SK-N-SH (cell line): ENCODE data around the gene RAB3A. TPM values are rescaled to one million over a fixed set of nuclear protein-coding genes. Genes with fewer than 3 reads are reported as not detected.

Experiments used
- CTCF ChIA-PET: fragments of 300-600, 350-600 bp; formaldehyde crosslinking; extraction: SDS; loops from one replicate; lab custom pipeline; 2021; lab: Yijun Ruan, JAX
- POLR2A ChIA-PET: fragments of 350-600 bp; sonication (Branson Sonifier 250); formaldehyde crosslinking; extraction: SDS; loops from one replicate; lab custom pipeline; 2020; ENCODE audit warnings: antibody characterized with exemption, inconsistent platforms; lab: Yijun Ruan, JAX
- DNase-seq: peaks from one replicate; pipeline ENCODE4 v3.0.0; 2012
- H2AFZ ChIP-seq: fragments of 200-600 bp; sonication (generic); 2 replicates; pipeline ENCODE4 v1.8.1; 2016; ENCODE audit warnings: antibody characterized with exemption, mild to moderate bottlenecking, low read depth
- H3F3A ChIP-seq: fragments of 200-600 bp; sonication (generic); replicated peaks from 2 replicates; pipeline ENCODE3; 2016; ENCODE audit warnings: antibody characterized with exemption, mild to moderate bottlenecking; ENCODE audit not compliant: insufficient read depth
- H3K27ac ChIP-seq, 2 experiments: fragments of 200-500 bp in 1 of 2; fragments of 200-600 bp in 1 of 2; sonication (Bioruptor generic) in 1 of 2; sonication (generic), shearing (Covaris generic) in 1 of 2; 2 replicates each; pipeline versions ENCODE4 v1.5.1 to v1.6.1; 2014 to 2016; ENCODE audit warnings: low read depth in 2 of 2, inconsistent platforms in 1 of 2, low read length in 1 of 2, mild to moderate bottlenecking in 1 of 2, mixed read lengths in 1 of 2
- H3K27me3 ChIP-seq: fragments of 200-600 bp; sonication (generic), shearing (Covaris generic); 2 replicates; pipeline ENCODE4 v1.6.1; 2016; ENCODE audit warnings: mixed run types; ENCODE audit not compliant: insufficient read depth
- H3K36me3 ChIP-seq, 2 experiments: fragments of 200-500 bp in 1 of 2; fragments of 200-600 bp in 1 of 2; sonication (Bioruptor generic) in 1 of 2; sonication (generic) in 1 of 2; replicated peaks in 1 of 2; 2 replicates each; pipeline versions ENCODE3 to v1.5.1; 2014 to 2016; ENCODE audit warnings: low read length in 1 of 2, mild to moderate bottlenecking in 1 of 2; ENCODE audit not compliant: insufficient read depth in 2 of 2, control insufficient read depth in 1 of 2
- H3K4me1 ChIP-seq, 2 experiments: fragments of 200-500 bp in 1 of 2; fragments of 200-600 bp in 1 of 2; sonication (Bioruptor generic) in 1 of 2; sonication (generic), shearing (Covaris generic) in 1 of 2; 2 replicates each; pipeline versions ENCODE4 v1.5.1 to v1.6.1; 2014 to 2016; ENCODE audit warnings: low read depth in 1 of 2, low read length in 1 of 2, mixed run types in 1 of 2; ENCODE audit not compliant: insufficient read depth in 2 of 2, control insufficient read depth in 1 of 2
- H3K4me2 ChIP-seq: fragments of 200-600 bp; sonication (generic), shearing (Covaris generic); 2 replicates; pipeline ENCODE4 v1.6.1; 2017; ENCODE audit warnings: mixed run types
- H3K4me3 ChIP-seq, 2 experiments: fragments of 200-500 bp in 1 of 2; fragments of 200-600 bp in 1 of 2; sonication (Bioruptor generic) in 1 of 2; sonication (generic), shearing (Covaris generic) in 1 of 2; 2 replicates each; pipeline versions ENCODE4 v1.5.1 to v1.8.1; 2014 to 2016; ENCODE audit warnings: low read depth in 2 of 2, inconsistent platforms in 1 of 2, low read length in 1 of 2, mild to moderate bottlenecking in 1 of 2, mixed read lengths in 1 of 2, moderate library complexity in 1 of 2
- H3K79me2 ChIP-seq: fragments of 200-600 bp; sonication (generic); 2 replicates; pipeline ENCODE4 v1.8.1; 2017; ENCODE audit warnings: mild to moderate bottlenecking; ENCODE audit not compliant: insufficient read depth
- H3K9ac ChIP-seq: fragments of 200-600 bp; sonication (generic); 2 replicates; pipeline ENCODE4 v1.6.1; 2017; ENCODE audit warnings: mixed run types
- H3K9me2 ChIP-seq: fragments of 200-600 bp; sonication (generic); 2 replicates; pipeline ENCODE4 v1.6.1; 2017; ENCODE audit warnings: mixed run types
- H3K9me3 ChIP-seq: fragments of 200-600 bp; sonication (generic); 2 replicates; pipeline ENCODE4 v1.6.1; 2017; ENCODE audit warnings: mixed run types, mild to moderate bottlenecking, moderate library complexity
- H4K20me1 ChIP-seq: fragments of 200-600 bp; sonication (generic); 2 replicates; pipeline ENCODE4 v1.6.1; 2017; ENCODE audit warnings: mild to moderate bottlenecking, mixed run types; ENCODE audit not compliant: insufficient read depth
- CHD2 ChIP-seq: fragments of 150-350 bp; IDR thresholded peaks from 2 replicates; pipeline ENCODE4 v1.6.1; 2018; ENCODE audit warnings: low read length; ENCODE audit not compliant: partially characterized antibody
- EZH2phosphoT487 ChIP-seq: fragments of 200-600 bp; sonication (generic); IDR thresholded peaks from 2 replicates; pipeline ENCODE4 v1.6.1; 2017; ENCODE audit warnings: low read depth, mixed run types, mild to moderate bottlenecking, antibody characterized with exemption, moderate library complexity, borderline replicate concordance
- FOXJ3 ChIP-seq: sonication (generic); formaldehyde crosslinking; IDR thresholded peaks from 2 replicates; pipeline ENCODE4 v1.5.1; 2020; ENCODE audit warnings: mild to moderate bottlenecking, missing genetic modification reagents
- FOXM1 ChIP-seq: IDR thresholded peaks from 2 replicates; pipeline ENCODE4 v1.4.0; 2012; ENCODE audit warnings: low read depth, mild to moderate bottlenecking
- GABPA ChIP-seq: IDR thresholded peaks from 2 replicates; pipeline ENCODE4 v1.4.0; 2012; ENCODE audit warnings: low read depth, mild to moderate bottlenecking
- MXI1 ChIP-seq: IDR thresholded peaks from 2 replicates; pipeline ENCODE4 v1.6.1; 2012; ENCODE audit warnings: mild to moderate bottlenecking, low read depth, low read length, improper control_type of control experiment
- NFIC ChIP-seq: IDR thresholded peaks from 2 replicates; pipeline ENCODE4 v1.4.0; 2012; ENCODE audit warnings: borderline replicate concordance
- NRF1 ChIP-seq: IDR thresholded peaks from 2 replicates; pipeline ENCODE4 v1.6.1; 2012; ENCODE audit warnings: low read depth, mild to moderate bottlenecking, low read length
- RAD21 ChIP-seq: IDR thresholded peaks from 2 replicates; pipeline ENCODE4 v1.6.1; 2012; ENCODE audit warnings: mild to moderate bottlenecking, low read length
- RCOR1 ChIP-seq: fragments of 150-350 bp; IDR thresholded peaks from 2 replicates; pipeline ENCODE4 v1.6.1; 2017; ENCODE audit warnings: antibody characterized with exemption, low read length
- RFX5 ChIP-seq: IDR thresholded peaks from 2 replicates; pipeline ENCODE4 v1.6.1; 2012; ENCODE audit warnings: mild to moderate bottlenecking, improper control_type of control experiment, low read length
- RXRA ChIP-seq: IDR thresholded peaks from 2 replicates; pipeline ENCODE4 v1.4.0; 2012; ENCODE audit warnings: low read depth, mild to moderate bottlenecking, borderline replicate concordance
- SIN3A ChIP-seq: IDR thresholded peaks from 2 replicates; pipeline ENCODE4 v1.6.1; 2012; ENCODE audit warnings: low read depth, mild to moderate bottlenecking, low read length, moderate library complexity, borderline replicate concordance
- TAF1 ChIP-seq: IDR thresholded peaks from 2 replicates; pipeline ENCODE4 v1.6.1; 2012; ENCODE audit warnings: low read depth, mild to moderate bottlenecking, low read length, moderate library complexity, borderline replicate concordance
- TCF12 ChIP-seq: IDR thresholded peaks from 2 replicates; pipeline ENCODE4 v1.4.0; 2012
- YY1 ChIP-seq: IDR thresholded peaks from 2 replicates; pipeline ENCODE4 v1.4.0; 2012; ENCODE audit warnings: low read depth, mild to moderate bottlenecking
- WGBS: methylation state at CpG from one replicate; pipeline ENCODE4 v1.1.6; 2017; ENCODE audit warnings: low lambda C conversion rate; 5-methylcytosine and 5-hydroxymethylcytosine counted together
- polyA plus RNA-seq, 3 experiments: library from polyadenylated mRNA; depleted of rRNA; stranded (reverse); fragments of >200 nt; gene quantifications; 2 replicates each; pipeline ENCODE4 v1.2.3, GENCODE V29; 2012
- TF ChIP-seq, protein P1 (sequence below): IDR thresholded peaks from 2 replicates; pipeline ENCODE4; 2012
- TF ChIP-seq, protein P2 (sequence below): fragments of 150-350 bp; IDR thresholded peaks from 2 replicates; pipeline ENCODE4 v1.6.1; 2017; ENCODE audit warnings: antibody characterized with exemption, low read length, low read depth, borderline replicate concordance
- TF ChIP-seq, protein P3 (sequence below): IDR thresholded peaks from 2 replicates; pipeline ENCODE4 v1.6.1; 2012; ENCODE audit warnings: mild to moderate bottlenecking, low read depth, low read length, moderate library complexity

Gene RAB3A
- polyA plus RNA-seq, 1 of the 3 experiments (the other 2 are of a cell fraction), result 9.7 TPM

DNA sequence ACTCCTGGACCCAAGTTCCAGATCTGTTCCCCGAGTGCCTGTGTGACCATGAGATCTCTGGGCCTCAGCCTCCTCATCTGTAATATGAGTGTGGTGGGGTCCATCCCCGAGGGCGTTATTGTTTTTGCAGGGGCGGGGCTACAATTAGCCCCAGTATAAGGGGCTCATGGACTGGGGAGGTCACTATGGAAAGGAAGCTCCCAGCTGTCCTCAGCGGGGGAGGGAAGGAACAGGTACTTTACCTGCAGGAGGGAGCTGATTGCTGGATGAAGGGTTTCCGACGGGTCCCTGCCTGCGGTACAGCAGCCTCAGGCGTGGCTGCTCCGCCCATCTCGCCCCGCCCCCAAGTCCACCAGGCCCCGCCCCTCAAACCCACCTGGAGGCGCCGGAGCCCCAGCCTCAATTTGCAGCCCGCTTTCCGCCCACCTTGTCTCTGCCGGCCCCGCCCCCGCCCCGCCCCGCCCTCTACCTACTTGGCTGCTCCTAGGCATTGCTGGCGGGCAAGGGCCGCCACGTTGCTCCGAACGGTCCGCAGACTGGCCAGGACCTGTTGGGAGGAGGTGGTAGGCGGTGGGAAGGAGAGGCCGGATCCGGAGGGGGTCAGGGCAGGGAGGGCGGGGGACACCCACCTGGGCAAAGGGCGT, 16.9 kb upstream of the RAB3A start:
- H3F3A ChIP-seq, result no peaks in the 10 kb centered on the region
- no peaks in the 10 kb centered on the region for H3K9me3 ChIP-seq
- H3K9ac ChIP-seq, result no peak overlapping the region
- TF ChIP-seq FOXM1, result no peak
- TF ChIP-seq MXI1, result no peak
- TF ChIP-seq, protein P1, sequence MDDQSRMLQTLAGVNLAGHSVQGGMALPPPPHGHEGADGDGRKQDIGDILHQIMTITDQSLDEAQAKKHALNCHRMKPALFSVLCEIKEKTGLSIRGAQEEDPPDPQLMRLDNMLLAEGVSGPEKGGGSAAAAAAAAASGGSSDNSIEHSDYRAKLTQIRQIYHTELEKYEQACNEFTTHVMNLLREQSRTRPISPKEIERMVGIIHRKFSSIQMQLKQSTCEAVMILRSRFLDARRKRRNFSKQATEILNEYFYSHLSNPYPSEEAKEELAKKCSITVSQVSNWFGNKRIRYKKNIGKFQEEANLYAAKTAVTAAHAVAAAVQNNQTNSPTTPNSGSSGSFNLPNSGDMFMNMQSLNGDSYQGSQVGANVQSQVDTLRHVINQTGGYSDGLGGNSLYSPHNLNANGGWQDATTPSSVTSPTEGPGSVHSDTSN, result no peak
- TF ChIP-seq EZH2phosphoT487, result no peak
- TF ChIP-seq NRF1, result no peak
- no peak for TF ChIP-seq TCF12
- no peak for TF ChIP-seq GABPA
- no peak for TF ChIP-seq RCOR1
- TF ChIP-seq CHD2, result no peak
- TF ChIP-seq, protein P2, sequence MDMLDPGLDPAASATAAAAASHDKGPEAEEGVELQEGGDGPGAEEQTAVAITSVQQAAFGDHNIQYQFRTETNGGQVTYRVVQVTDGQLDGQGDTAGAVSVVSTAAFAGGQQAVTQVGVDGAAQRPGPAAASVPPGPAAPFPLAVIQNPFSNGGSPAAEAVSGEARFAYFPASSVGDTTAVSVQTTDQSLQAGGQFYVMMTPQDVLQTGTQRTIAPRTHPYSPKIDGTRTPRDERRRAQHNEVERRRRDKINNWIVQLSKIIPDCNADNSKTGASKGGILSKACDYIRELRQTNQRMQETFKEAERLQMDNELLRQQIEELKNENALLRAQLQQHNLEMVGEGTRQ, result no peak
- TF ChIP-seq NFIC, result no peak
- no peak for TF ChIP-seq RAD21
- no peak for TF ChIP-seq TAF1
- no peak for TF ChIP-seq FOXJ3 (CRISPR knock-in tag)
- H3K27me3 ChIP-seq, result no peaks in the 10 kb centered on the region
- H2AFZ ChIP-seq, result no peak overlapping the region
- peaks cover 0 to 15% of the 10 kb centered on the region in 2 experiments; a peak in 1 of 4 replicates for H3K4me1 ChIP-seq
- 19% methylated on average over 23 of the region's 33 CpGs for WGBS
- CTCF ChIA-PET, result interaction anchor here (0.8 to 9.4 kb wide), 8 partner anchors 12 to 107 kb away, joined by 3 to 81 read pairs (median 5); a partner anchor contains a TSS
- H3K9me2 ChIP-seq, result no peaks in the 10 kb centered on the region
- no peaks in the 10 kb centered on the region for H4K20me1 ChIP-seq
- no peak overlapping the region for H3K27ac ChIP-seq
- H3K79me2 ChIP-seq, result no peaks in the 10 kb centered on the region
- no peak overlapping the region for H3K4me3 ChIP-seq
- H3K36me3 ChIP-seq, result no peaks in the 10 kb centered on the region
- POLR2A ChIA-PET, result no interaction called here
- no peak for DNase-seq
- H3K4me2 ChIP-seq, result no peak overlapping the region

DNA sequence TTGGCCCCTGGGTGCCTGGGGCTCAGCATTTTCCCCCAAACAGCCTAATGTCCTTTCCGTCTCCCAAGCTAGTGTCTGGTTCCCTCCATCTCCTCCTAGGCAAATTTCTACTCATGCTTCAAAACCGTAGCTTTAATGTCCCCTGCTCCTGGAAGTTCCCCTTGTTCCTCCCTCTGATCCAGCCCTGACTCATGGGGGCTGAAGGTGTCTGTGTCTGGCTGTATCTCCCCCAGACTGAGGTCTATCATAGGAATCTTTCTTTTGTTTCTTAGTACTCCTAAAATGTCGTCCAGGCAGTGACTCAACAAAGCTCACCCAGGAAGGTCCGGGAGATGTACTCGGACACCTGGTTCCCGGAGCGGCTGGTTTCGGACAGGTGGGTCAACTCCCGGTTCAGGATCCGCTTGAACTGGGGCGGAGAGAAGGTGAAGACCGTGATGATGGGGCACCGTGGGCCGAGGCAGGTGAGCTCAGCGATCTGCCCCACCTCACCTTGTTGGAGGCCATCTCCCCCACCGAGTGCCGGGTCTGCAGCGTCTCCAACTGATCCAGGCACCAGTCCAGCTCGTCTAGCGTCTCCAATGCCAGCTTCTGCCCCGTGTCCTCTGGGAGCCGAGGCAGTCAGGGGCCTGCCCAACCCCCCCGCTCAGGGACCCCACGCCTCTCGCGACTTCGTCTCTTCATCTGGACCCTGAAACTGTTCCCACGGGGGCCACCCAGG, 16.2 kb upstream of the RAB3A start:
- Histone ChIP-seq H3K36me3 (no peaks in the 10 kb centered on the region), H3K27me3 (no peaks in the 10 kb centered on the region), H3K79me2 (no peaks in the 10 kb centered on the region), H3K27ac (no peak overlapping the region), H3K4me1 (peaks cover 0 to 8% of the 10 kb centered on the region in 2 experiments; a peak in 1 of 4 replicates), H4K20me1 (no peaks in the 10 kb centered on the region), H3F3A (no peaks in the 10 kb centered on the region), H3K4me2 (no peak overlapping the region), H3K9me3 (no peaks in the 10 kb centered on the region), H3K9me2 (no peaks in the 10 kb centered on the region), H2AFZ (no peak overlapping the region), H3K9ac (no peak overlapping the region), H3K4me3 (no peak overlapping the region)
- 64% methylated on average over 20 of the region's 28 CpGs for WGBS
- TF ChIP-seq RFX5 (no peak), EZH2phosphoT487 (no peak), SIN3A (no peak), RXRA (no peak), MXI1 (no peak), TAF1 (no peak), RAD21 (no peak), NRF1 (no peak), FOXM1 (no peak), YY1 (no peak), CHD2 (no peak)
- TF ChIP-seq, protein P3, sequence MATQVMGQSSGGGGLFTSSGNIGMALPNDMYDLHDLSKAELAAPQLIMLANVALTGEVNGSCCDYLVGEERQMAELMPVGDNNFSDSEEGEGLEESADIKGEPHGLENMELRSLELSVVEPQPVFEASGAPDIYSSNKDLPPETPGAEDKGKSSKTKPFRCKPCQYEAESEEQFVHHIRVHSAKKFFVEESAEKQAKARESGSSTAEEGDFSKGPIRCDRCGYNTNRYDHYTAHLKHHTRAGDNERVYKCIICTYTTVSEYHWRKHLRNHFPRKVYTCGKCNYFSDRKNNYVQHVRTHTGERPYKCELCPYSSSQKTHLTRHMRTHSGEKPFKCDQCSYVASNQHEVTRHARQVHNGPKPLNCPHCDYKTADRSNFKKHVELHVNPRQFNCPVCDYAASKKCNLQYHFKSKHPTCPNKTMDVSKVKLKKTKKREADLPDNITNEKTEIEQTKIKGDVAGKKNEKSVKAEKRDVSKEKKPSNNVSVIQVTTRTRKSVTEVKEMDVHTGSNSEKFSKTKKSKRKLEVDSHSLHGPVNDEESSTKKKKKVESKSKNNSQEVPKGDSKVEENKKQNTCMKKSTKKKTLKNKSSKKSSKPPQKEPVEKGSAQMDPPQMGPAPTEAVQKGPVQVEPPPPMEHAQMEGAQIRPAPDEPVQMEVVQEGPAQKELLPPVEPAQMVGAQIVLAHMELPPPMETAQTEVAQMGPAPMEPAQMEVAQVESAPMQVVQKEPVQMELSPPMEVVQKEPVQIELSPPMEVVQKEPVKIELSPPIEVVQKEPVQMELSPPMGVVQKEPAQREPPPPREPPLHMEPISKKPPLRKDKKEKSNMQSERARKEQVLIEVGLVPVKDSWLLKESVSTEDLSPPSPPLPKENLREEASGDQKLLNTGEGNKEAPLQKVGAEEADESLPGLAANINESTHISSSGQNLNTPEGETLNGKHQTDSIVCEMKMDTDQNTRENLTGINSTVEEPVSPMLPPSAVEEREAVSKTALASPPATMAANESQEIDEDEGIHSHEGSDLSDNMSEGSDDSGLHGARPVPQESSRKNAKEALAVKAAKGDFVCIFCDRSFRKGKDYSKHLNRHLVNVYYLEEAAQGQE, result no peak
- POLR2A ChIA-PET, result interaction anchor here (0.6 kb wide), 1 partner anchor 59 kb away, joined by 4 read pairs; no protein-coding TSS in a partner anchor
- no peak for DNase-seq
- CTCF ChIA-PET, result interaction anchor here (0.8 to 9.4 kb wide), 8 partner anchors 11 to 107 kb away, joined by 3 to 81 read pairs (median 5); a partner anchor contains a TSS
